ENCODE data around the gene SETBP1.

DNA sequence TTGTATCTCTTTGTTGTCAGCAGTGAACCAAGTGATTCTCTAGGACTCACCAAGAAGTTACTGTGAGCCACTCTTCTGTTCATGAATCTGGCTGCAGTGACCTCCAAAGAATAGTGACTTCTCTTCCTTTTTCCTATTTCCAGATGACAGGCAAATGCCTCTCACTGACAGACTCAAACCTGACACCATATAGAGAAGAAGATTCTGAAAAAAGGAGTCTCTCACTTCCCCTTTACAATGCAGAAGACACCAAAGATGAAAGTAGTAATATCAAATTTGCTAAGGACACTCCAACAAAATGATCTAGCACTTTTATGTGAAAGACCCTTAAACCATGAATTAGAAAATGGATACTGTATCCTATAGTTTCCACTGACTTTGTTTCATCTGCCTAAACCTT is 44.4 kb upstream of the SETBP1 start:
- TF ChIP-seq, protein P1, sequence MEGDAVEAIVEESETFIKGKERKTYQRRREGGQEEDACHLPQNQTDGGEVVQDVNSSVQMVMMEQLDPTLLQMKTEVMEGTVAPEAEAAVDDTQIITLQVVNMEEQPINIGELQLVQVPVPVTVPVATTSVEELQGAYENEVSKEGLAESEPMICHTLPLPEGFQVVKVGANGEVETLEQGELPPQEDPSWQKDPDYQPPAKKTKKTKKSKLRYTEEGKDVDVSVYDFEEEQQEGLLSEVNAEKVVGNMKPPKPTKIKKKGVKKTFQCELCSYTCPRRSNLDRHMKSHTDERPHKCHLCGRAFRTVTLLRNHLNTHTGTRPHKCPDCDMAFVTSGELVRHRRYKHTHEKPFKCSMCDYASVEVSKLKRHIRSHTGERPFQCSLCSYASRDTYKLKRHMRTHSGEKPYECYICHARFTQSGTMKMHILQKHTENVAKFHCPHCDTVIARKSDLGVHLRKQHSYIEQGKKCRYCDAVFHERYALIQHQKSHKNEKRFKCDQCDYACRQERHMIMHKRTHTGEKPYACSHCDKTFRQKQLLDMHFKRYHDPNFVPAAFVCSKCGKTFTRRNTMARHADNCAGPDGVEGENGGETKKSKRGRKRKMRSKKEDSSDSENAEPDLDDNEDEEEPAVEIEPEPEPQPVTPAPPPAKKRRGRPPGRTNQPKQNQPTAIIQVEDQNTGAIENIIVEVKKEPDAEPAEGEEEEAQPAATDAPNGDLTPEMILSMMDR (IDR thresholded peaks at IDR 0.05): no peak
- TF ChIP-seq POLR2AphosphoS5 (IDR thresholded peaks at IDR 0.05; ENCODE audit: low read depth, low read length): no peak
- TF ChIP-seq SIN3A (IDR thresholded peaks at IDR 0.05; ENCODE audit: borderline replicate concordance, insufficient read depth, low read depth, low read length): no peak
- TF ChIP-seq, protein P2, sequence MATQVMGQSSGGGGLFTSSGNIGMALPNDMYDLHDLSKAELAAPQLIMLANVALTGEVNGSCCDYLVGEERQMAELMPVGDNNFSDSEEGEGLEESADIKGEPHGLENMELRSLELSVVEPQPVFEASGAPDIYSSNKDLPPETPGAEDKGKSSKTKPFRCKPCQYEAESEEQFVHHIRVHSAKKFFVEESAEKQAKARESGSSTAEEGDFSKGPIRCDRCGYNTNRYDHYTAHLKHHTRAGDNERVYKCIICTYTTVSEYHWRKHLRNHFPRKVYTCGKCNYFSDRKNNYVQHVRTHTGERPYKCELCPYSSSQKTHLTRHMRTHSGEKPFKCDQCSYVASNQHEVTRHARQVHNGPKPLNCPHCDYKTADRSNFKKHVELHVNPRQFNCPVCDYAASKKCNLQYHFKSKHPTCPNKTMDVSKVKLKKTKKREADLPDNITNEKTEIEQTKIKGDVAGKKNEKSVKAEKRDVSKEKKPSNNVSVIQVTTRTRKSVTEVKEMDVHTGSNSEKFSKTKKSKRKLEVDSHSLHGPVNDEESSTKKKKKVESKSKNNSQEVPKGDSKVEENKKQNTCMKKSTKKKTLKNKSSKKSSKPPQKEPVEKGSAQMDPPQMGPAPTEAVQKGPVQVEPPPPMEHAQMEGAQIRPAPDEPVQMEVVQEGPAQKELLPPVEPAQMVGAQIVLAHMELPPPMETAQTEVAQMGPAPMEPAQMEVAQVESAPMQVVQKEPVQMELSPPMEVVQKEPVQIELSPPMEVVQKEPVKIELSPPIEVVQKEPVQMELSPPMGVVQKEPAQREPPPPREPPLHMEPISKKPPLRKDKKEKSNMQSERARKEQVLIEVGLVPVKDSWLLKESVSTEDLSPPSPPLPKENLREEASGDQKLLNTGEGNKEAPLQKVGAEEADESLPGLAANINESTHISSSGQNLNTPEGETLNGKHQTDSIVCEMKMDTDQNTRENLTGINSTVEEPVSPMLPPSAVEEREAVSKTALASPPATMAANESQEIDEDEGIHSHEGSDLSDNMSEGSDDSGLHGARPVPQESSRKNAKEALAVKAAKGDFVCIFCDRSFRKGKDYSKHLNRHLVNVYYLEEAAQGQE (IDR thresholded peaks at IDR 0.05; ENCODE audit: insufficient read depth in 1 of 2, low read depth in 2 of 2, low read length in 1 of 2): no peak
